ENCODE results near the gene PRRT2.

- TF ChIP-seq POLR2A (IDR thresholded peaks at IDR 0.05) (no peak), CTCF (IDR thresholded peaks at IDR 0.05 in 8 of 11, conservative IDR thresholded peaks at IDR 0.05 in 3 of 11) (no peak)
Measured at GRCh38 chr16:29767062-29767461, 44.9 kb upstream of the PRRT2 start.

Data from spleen (tissue), 7 donors.